Esophagus mucosa (tissue), 1 donor: ENCODE measurements around the gene FNIP1. TPM values are rescaled to one million over a fixed set of nuclear protein-coding genes. Genes with fewer than 3 reads are reported as not detected.
"Not testable (repeated sequence)": the region's sequence is repeated elsewhere in the genome, so short reads cannot be mapped to it uniquely, and the experiment has no call there.

Experiments
- ATAC-seq: fragments of 200-7000 bp; cut with Tn5 transposase; one replicate; pipeline ENCODE4 v1.9.1; 2020
- total RNA-seq: library from RNA; stranded (reverse); gene quantifications from one replicate; pipeline ENCODE4 v1.2.4, GENCODE V29; 2023
- donor health status: DM: yes; HTN: yes; CAD: no.

Gene FNIP1
- total RNA-seq, 1 donor from 2014 or later: 11.7 TPM

DNA sequence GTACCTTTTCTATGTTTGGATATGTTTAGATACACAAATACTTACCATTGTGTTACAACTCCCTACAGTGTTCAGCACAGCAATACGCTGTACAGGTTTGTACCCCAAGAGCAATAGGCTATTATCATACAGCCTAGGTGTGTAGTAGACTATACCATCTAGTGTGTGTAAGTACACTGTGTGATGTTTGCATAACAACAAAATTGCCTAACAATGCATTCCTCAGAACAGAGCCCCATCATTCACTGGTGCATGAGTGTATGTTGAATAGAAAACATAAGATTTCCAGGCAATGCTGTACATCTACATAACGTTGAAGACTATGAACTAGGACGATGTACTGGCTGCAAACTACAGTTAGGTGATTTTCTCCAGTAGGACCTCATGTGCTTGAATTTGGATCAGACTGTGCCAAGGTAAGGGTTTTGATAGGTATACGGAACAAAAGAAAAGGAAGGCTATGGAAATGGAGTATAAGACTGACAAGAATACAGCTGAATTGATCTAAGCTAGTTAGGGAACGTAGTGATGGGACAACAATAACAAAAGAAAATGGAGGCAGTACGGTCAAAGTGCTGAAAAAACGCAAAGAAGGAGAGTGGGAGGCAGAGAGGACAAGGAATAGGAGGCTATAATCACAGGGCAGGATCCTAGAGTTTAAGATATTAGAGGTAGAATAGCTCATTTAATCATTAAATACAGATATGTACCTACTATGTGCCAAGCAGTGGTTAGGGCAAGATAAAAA is 46.9 kb downstream of the FNIP1 start:
- no peak for ATAC-seq

DNA sequence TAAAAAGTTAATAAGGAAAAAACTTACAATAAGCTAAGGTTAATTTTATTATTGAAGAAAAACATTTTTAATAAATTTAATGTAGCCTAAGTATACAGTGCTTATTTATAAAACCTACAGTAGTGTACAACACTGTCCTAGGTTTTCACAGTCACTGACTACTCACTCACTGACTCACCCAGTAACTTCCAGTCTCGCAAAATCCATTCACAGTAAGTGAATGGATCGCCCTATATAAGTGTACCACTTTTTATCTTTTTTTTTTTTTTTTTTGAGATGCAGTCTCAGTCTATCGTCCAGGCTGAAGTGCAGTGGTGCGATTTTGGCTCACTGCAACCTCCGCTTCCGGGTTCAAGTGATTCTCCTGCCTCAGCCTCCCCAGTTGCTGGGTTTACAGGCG is 47.7 kb downstream of the FNIP1 start:
- ATAC-seq: no peak

DNA sequence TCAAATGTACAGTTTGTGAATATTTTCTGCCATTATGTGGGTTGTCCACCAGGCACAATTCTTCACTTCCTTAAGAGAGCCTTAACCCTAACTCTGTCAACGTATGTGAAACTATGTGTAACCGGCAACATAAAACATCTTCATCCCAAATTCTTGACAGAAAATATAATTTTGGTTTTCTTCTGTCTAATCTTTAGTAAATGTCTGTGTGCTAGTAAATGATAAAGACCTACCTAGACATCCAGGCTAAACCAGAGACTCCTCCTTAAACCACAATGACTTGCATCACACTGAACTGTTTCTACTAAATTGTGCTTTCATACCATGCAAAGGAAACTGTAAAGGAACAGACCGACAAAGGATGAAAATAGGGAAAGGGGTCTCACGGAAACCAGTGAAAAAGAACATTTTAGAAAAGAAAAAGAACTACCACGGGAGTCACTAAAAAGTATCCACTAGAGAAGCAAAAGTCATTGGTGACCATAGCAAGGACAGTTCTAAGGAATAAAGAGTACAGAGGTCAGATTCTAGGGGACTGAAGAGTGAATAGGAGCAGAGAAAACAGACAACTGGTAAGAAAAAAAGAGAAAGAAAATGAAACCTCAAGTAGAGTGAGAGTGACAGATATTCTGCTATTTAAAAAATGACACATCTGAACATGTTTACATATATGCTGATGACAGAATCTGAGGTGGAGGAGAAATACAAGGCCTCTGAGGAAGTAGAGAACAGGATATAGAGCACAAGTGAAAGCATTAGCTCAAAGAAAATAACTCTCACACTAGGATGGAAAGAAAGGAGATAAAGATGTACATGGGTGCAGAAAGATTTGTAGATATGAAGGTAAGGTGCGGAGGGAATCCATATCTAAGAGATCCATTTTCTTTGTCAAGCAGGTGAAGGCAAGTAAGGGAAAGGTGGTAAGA is 49.4 kb downstream of the FNIP1 start:
- ATAC-seq: peak; percentile 33

DNA sequence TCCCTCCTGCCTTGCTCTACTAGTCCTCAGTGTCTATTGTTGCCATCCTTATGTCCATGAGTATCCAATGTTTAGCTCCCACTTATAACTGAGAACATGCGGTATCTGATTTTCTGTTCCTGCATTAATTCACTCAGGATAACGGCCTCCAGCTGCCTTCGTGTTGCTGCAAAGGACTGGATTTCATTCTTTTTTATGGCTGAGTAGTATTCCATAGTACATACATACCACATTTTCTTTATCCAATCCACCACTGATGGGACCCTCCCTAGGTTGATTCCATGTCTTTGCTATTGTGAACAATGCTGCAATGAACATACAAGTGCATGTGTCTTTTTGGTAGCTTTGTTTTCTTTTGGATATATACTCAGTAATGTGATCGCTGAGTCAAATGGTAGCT is 50.4 kb downstream of the FNIP1 start:
- no peak for ATAC-seq

DNA sequence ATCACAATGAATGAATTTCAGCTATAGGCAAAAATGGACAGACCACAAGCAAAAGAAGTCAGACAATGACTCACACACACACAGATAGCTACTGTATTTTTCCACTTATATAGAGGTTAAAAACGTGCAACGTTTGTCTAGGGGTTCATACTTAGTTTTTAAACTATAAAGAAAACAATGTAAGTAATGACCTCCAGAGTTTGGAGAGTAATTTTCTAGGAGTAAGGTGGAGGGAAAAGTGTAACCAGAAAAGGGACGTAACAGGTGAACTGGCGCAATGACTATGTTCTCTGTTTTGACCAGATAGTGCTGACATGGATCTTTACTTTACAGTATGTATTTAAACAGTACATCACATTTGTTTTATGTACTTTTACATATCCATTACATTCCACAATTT is 51.1 kb downstream of the FNIP1 start:
- no peak for ATAC-seq

DNA sequence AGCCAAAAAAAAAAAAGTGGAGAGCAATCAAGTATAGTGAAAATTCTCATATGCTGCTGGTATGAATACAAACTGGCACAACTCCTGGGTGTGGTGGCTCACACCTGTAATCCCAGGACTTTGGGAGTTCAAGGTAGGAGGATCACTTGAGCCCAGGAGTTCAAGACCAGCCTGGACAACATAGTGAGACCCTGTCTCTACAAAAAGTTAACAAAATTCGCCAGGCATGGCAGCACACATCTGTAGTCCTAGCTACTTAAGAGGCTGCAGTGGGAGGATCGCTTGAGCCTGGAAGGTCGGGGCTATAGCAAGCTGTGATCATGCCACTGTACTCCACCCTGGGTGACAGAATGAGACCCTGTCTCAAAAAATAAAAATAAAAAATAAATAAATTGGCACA is 51.7 kb downstream of the FNIP1 start:
- ATAC-seq: no peak

DNA sequence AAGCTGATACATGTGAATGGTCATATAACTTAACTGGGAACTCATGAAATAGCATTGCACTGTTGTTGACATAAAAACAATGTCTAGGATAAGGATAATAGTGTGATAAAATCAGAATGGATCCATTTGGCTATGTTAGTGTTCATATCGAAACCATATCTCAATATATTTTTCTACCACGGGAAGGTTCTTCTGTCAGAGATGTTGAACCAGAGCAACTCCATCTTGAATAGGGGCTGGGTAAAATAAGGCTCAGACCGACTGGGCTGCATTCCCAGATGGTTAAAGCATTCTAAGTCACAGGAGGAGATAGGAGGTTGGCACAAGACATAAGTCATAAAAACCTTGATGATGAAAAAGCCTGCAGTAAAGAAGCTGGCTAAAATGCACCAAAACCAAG is 56.3 kb downstream of the FNIP1 start:
- ATAC-seq: no peak

DNA sequence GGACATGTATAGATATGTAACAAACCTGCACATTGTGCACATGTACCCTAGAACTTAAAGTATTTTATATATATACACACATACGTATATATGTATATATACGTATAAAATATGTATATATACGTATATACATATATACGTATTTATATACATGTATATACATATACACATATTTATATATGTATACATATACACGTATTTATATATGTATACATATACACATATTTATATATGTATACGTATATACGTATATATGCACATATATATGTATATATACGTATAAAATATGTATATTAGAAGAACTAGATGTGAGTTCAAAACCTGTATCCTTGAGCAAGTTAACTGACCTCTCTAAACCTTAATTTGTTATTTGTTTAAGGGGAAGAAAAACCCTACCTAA is 61.4 kb downstream of the FNIP1 start:
- ATAC-seq: no peak

DNA sequence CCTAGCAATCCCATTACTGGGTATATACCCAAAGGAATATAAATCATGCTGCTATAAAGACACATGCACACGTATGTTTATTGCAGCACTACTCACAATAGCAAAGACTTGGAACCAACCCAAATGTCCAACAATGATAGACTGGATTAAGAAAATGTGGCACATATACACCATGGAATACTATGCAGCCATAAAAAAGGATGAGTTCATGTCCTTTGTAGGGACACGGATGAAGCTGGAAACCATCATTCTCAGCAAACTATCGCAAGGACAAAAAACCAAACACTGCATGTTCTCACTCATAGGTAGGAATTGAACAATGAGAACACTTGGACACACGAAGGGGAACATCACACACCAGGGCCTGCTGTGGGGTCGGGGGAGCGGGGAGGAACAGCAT is 61.9 kb downstream of the FNIP1 start:
- not testable (repeated sequence) for ATAC-seq

DNA sequence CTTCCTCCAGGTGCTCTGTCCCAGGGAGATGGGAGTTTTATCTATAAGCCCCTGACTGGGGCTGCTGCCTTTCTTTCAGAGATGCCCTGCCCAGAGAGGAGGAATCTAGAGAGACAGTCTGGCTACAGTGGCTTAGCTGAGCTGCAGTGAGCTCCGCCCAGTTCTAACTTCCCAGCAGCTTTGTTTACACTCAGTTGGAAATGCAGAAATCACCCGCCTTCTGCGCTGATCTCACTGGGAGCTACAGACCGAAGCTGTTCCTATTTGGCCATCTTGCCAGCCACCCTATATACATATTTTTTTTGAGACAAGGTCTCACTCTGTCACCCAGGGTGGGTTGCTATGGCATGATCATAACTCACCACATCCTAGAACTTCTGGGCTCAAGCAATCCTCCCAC is 67.5 kb downstream of the FNIP1 start:
- ATAC-seq: not testable (repeated sequence)

DNA sequence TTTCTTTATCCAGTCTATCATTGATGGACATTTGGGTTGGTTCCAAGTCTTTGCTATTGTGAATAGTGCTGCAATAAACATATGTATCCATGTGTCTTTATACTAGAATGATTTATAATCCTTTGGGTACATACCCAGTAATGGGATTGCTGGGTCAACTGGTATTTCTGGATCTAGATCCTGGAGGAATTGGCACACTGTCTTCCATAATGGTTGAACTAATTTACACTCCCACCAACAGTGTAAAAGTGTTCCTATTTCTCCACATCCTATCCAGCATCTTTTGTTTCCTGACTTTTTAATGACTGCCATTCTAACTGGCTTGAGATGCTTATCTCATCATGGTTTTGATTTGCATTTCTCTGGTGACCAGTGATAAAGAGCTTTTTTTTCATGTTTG is 72.7 kb downstream of the FNIP1 start:
- not testable (repeated sequence) for ATAC-seq

DNA sequence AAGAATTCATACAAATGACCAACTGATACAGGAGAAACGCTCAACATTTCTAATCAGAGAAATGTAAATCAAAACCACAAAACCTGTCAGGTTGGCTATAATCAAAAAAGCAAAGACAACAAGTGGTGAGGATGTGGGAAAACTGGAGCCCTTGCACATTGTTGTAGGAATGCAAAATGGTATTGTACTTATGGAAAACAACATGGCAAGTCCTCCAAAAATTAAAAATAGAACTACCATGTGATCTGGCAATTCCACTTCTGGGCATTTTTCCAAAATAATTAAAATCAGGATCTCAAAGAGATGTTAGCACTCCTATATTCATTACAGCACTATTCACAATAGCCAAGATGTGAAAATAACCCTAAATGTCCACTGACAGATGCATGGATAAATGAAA is 76.1 kb downstream of the FNIP1 start:
- ATAC-seq: no peak

DNA sequence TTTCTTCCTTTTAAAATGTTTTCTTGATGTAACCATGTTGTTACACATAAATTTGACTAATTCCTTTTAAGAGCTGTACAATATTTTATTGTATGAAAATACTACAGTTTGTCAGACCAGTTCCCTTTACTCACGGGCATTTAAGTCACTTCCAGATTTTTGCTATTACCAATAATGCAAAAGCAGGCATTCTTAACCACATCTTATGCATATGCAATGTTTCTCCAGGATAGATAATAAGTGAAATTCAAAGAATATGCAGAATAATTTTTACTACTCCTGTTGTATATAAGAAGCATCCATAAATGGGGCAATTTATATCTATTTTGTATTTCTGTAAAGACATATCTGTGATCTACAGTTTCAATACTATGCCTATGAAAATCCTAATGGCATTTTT is 77.3 kb downstream of the FNIP1 start:
- no peak for ATAC-seq

DNA sequence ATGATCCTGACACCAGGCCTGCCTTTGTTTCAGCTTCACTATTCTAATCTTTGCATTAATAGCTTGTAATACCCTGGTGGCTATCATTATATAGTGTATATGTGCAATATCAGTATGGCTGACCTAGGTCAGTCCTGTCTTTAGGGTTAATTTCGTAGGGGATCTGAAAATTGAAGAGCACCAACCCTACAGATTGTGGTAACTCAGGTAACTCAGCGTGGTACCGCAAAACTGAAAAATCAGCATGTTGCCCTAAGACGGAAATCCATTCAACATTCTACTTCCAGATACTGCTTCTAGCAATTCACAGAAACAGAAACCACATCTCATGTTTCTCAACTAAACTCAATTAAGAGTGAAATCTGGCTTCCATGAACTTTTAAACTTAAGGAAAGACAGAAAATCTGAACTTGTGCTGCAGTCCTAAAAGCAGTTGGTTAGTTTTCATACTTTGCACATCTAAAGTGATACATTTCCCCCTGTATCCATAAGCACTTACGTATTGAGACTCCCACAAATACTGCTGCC is 78.3 kb downstream of the FNIP1 start:
- no peak for ATAC-seq

DNA sequence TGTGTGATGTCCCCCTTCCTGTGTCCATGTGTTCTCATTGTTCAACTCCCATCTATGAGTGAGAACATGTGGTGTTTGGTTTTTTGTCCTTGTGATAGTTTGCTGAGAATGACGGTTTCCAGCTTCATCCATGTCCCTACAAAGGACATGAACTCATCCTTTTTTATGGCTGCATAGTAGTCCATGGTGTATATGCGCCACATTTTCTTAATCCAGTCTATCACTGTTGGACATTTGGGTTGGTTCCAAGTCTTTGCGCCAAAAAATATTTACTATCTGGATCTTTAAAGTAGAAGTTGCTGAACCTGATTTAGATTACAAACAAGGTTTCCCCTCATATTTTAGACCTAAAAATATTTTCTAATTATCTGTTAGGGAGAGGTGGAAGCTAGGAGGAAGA is 79.7 kb downstream of the FNIP1 start:
- not testable (repeated sequence) for ATAC-seq

DNA sequence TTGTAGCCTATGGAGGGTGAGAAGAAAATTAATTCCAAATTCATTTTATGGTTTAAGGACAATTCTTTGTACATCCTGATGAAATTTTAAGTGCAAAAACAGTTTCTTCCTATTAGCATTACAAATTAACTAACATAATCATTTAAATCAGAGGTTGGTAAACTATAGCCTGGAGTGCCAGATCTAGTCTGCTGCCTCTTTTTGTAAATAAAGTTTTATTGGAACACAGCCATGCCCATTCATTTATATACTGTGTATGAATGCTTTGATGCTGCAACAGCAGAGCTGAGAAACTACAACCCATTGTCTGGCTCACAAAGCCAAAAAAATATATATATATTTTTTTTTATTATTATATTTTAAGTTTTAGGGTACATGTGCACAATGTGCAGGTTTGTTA is 80.2 kb downstream of the FNIP1 start:
- ATAC-seq: no peak

DNA sequence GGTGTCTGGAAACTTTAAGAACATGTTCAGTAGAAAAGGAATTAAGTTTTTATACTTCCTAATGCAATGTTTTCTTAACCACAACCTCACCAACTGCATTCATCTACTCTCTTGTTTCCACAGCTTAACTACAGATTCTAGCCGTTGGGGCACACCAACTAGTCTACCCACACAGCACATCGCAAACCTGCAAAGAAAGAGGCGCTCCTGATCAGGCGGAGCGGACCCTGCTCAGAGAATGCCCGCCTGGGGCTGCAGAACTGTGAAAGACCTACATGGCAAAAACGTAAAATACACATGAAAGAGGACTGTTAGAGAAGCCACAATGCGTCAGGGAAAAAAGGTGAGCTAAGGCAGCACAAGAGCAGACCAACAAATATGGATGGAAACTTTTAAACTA is 86.4 kb downstream of the FNIP1 start:
- ATAC-seq: no peak

DNA sequence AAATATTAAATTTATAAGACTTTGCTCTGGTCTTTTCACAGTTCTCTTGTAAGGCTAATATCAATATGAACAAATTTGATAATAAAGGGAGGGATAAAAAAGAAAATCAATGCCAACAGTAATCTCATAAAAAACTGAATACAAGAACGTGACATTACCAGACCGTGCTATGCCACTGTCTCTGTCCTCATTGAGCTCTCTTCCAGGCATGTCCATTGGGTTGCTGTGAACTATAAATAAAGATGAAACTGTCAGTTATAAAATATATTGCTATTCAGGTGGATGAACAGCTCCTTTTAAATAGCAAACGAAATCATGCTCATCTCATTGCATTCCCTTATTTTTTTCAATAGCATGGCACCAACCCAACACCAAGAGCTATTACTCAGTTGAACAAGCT is 87.8 kb downstream of the FNIP1 start:
- ATAC-seq: no peak

DNA sequence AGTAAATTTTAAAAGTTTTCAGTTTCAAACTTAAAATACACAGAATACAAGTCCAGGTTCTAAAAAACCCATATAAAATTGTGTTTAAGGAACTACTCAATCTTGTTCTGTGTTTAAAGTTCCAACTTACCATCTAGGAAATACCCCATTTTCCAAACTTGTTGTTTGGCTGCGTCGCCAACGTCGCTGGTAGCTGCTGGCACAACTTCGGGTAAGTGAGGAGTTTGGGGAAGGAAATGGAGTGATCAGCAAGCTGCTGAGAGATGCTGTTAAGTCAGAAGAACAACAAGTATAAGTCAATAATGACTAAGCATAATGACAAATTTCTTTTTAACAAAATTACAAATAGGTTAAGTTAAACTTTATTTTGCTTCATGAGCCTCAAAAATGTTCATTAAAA is 90.5 kb downstream of the FNIP1 start:
- no peak for ATAC-seq

DNA sequence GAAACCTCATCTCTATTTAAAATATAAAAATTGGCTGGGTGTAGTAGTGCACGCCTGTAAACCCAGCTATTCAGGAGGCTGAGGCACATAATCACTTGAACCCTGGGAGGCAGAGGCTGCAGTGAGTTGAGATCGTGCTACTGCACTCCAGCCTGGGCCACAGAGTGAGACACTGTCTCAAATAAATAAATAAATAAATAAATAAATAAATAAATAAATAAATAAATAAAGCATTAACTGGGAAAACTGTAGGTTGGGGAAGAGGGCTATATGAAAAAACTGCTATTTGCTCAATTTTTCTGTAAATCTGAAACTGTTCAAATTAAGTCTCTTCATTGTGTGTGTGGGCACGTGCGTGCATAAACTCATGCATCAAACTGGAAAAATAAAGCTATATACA is 101.9 kb downstream of the FNIP1 start:
- ATAC-seq: no peak

DNA sequence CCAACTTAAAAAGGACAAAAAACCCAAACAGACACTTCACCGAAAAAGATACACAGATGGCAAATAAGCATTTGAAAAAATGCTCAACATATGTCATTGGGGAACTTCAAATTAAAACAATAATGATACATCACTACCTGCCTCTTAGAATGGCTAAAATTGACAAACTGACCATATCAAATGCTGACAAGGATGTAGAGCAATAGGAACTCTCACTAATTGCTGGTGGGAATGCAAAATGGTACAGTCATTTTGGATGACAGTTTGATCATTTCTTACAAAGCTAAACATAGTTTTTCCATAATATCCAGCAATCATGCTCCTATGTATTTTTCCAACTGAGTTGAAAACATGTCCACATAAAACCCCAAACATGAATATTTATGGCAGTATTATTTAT is 102.9 kb downstream of the FNIP1 start:
- no peak for ATAC-seq

DNA sequence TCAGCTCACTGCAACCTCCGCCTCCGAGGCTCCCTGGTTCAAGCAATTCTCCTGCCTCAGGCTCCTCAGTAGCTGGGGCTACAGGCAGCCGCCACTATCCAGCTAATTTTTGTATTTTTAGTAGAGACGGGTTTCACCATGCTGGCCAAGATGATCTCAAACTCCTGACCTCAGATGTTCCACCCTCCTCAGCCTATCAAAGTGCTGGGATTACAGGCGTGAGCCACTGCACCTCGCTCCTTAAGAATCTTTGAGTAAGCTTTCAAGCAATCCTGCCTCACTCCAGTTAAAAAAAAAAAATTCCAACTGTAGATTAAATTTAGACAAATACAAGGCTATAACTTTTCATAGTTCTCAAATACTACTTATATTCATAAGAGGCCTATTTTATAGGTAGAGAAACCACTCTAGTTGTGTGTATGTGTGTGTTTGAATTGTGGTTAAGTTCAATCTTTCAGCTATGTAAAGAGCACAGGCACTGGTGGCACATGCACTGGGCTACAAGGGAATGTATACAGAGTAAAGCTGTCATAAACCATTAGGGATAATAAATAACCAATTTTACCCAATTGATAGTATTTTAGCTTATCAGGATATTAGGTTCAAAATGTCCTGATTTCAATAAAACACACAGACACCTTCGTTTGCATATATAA is 111.2 kb downstream of the FNIP1 start:
- ATAC-seq: no peak

DNA sequence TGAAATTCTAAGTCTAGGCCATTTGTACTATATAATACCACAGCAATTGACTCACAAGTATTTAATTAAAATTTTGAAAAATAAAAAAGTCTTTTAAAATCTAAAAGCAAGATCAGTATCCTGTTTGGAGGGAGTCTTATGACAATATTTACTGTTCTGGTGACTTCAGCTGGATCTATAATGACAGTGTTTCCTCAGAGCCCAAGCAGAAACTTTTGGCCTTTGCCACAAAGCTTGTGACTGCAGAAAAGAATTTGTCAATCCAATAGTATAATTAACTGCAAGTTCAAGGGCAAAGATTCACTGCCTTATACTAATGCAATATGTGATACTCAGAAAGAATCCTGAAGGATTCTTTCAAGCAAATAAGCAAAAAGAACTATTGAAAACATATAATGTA is 112.2 kb downstream of the FNIP1 start:
- ATAC-seq: no peak
